Cardiac fibroblast (primary cell): Measurements from ENCODE around the gene NFE2L1.
"Not testable (repeated sequence)": the region's sequence is repeated elsewhere in the genome, so short reads cannot be mapped to it uniquely, and the experiment has no call there.

Source experiments
- DNase-seq, 2 donors: peaks; one replicate each; pipeline versions ENCODE4 v3.0.0 to v3.0.0-alpha.2; 2010; ENCODE audit warnings: low read depth in 2 of 2
- H3K4me3 ChIP-seq, 2 donors: replicated peaks in 1 of 2; 1 replicate in 1 of 2; 2 replicates in 1 of 2; pipeline ENCODE4 v1.5.1; 2011; ENCODE audit warnings: low read depth in 2 of 2, low read length in 2 of 2, mild to moderate bottlenecking in 2 of 2, moderate library complexity in 1 of 2
- TF ChIP-seq, protein P1 (sequence below): IDR thresholded peaks from one replicate; pipeline ENCODE4 v1.5.1; 2011; ENCODE audit warnings: low read depth, mild to moderate bottlenecking, low read length, inconsistent platforms

The NFE2L1 gene

DNA sequence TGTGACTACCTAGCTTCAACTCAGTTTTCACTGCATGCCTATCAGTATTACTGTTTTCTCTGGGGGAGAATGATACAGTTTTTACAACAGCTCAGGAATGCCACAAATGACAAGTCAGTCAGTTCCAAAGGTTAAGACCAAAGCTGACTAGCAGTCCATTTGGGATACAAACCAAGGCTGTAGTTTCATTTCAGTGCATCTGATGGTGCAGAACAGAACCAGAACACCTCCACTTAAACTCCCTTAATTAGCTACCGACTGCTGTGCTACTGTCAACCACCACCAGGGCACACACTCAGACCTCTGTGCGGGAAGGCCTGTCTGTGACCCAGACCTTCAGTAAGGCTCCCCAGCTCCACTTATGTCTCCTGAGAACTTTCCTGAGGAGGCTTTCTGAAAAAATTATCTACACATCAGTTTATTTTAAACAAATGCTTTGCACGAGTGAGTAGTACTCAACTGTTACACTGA is 20.4 kb downstream of the NFE2L1 start:
- TF ChIP-seq, protein P1, sequence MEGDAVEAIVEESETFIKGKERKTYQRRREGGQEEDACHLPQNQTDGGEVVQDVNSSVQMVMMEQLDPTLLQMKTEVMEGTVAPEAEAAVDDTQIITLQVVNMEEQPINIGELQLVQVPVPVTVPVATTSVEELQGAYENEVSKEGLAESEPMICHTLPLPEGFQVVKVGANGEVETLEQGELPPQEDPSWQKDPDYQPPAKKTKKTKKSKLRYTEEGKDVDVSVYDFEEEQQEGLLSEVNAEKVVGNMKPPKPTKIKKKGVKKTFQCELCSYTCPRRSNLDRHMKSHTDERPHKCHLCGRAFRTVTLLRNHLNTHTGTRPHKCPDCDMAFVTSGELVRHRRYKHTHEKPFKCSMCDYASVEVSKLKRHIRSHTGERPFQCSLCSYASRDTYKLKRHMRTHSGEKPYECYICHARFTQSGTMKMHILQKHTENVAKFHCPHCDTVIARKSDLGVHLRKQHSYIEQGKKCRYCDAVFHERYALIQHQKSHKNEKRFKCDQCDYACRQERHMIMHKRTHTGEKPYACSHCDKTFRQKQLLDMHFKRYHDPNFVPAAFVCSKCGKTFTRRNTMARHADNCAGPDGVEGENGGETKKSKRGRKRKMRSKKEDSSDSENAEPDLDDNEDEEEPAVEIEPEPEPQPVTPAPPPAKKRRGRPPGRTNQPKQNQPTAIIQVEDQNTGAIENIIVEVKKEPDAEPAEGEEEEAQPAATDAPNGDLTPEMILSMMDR: peak; percentile 53
- no peak overlapping the region for H3K4me3 ChIP-seq
- peak in 1 of 2 donors; percentile 77 for DNase-seq

DNA sequence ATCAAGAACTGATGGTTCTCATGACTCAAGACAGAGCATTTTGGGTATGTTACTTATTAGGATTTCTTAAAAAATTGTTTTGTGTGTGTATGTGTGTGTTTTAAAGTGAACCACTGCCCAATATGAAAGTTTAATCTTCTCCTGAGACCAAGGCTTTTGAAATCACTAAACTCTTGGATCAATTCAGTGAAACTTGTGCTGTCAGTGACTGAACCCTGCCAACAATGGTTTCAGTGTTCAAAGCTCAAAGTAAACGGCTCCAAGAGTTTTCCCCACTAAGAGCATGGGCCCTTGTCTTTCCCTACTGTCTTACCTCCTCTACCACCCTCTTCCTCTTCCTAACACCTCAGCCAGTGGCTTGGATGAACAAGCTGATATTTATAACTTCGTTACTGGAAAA is 22.0 kb downstream of the NFE2L1 start:
- no peak for DNase-seq
- no peak overlapping the region for H3K4me3 ChIP-seq
- TF ChIP-seq, protein P1: no peak

DNA sequence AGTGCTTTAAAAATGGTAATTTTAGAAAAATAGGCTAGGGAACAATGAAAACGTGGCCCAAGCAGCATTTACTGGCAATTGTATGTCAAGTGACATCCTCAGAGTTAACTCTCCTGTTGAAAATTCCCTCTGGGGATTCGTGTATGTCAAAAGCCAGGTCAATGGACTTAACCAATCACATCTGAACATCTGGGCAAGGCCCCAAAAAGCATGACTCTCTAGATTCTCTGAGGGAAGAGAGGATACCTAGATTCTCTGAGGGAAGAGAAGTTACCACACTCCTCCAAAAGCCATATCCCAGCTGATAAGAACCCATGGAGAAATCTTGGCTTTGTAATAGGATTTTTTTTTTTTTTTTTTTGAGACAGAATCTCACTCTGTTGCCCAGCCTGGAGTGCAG is 23.5 kb downstream of the NFE2L1 start:
- DNase-seq: peak in 1 of 2 donors; percentile 38
- TF ChIP-seq, protein P1: no peak
- no peak overlapping the region for H3K4me3 ChIP-seq

DNA sequence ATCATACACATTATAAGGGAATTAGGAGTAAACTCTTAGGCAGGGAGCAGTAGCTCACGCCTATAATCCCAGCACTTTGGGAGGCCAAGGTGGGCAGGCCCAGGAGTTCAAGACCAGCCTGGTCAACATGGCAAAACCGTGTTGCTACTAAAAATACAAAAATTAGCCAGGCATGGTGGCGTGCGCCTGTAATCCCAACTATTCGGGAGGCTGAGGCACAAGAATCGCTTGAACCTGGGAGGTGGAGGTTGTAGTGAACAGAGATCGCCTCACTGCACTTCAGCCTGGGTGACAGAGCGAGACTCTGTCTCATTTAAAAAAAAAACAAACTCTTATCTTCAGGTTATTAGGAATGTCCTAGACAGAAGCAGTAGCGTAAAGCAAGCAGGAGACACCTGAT is 24.7 kb downstream of the NFE2L1 start:
- DNase-seq, H3K4me3 ChIP-seq: not testable (repeated sequence)

DNA sequence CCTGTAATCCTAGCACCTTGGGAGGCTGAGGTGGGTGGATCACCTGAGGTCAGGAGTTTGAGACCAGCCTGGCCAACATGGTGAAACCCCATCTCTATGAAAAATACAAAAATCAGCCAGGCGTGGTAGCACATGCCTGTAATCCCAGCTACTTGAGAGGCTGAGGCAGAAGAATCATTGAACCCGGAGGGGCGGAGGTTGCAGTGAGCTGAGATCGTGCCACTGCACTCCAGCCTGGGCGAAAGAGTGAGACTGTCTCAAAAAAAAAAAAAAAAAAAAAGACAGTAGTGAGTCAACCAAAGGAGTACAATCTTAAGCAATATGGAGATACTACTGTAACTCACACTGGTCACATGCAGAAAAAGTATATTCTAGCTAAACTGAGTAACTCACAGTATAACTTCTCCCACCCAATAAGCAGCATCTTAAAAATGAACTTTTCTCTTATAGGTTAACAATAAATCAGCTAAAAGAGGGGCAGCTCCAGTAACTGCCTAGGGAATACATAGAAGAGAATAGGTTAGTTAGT is 25.5 kb downstream of the NFE2L1 start:
- not testable (repeated sequence) for H3K4me3 ChIP-seq
- peak in 1 of 2 donors; percentile 51 for DNase-seq

DNA sequence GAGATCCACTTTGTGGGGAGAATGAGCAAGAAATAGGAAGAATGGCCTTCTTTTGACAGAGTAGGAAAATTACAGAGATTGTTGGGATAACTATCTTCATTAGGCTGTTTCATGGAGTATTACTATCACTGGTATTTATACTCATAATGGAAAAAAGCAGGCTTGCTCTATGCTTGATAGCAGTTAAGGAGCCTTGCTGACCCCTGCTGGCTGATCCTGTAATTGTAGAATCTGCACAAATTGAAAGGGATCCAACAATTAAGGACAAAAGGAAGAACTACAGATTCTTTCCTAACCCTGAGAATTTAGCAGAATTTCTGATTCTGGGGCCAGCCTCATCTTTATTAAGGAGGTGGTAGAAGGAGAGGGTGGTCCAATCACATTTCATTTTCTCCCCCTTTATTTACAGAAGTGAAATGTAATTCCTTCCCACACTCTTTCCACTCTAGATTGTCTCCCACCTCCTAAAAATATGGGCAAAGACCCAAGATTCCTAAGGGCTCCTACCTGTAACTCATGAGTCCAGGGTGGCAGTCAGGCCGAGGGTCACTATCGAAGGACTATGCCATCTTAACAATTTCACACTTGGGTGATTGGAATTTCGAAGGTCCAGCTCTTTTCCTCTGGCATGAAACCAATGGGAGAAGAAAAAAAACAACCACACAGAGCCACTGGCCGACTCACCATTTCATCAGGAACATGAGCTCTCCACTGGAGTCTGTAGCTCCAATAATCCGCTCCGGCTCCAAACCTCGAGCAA is 26.3 kb downstream of the NFE2L1 start:
- TF ChIP-seq, protein P1: peak; percentile 84

DNA sequence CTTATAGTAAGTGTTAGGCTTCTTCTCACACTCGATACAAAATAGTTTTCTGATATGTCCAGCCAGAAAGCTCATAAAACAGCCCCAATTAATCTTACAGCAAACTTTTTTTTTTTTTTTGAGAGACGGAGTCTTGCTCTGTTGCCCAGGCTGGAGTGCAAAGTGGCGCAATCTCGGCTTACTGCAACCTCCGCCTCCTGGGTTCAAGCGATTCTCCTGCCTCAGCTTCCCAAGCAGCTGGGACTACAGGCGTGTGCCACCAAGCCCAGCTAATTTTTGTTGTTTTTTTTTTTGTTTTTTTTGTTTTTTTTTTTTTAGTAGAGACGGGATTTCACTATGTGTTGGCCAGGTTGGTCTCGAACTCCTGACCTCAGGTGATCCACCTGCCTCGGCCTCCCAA is 29.0 kb downstream of the NFE2L1 start:
- not testable (repeated sequence) for DNase-seq, H3K4me3 ChIP-seq

More for the DNA sequence above, 26.3 kb downstream of the NFE2L1 start:
- peak; percentile 88 for DNase-seq
- H3K4me3 ChIP-seq: no peak overlapping the region

DNA sequence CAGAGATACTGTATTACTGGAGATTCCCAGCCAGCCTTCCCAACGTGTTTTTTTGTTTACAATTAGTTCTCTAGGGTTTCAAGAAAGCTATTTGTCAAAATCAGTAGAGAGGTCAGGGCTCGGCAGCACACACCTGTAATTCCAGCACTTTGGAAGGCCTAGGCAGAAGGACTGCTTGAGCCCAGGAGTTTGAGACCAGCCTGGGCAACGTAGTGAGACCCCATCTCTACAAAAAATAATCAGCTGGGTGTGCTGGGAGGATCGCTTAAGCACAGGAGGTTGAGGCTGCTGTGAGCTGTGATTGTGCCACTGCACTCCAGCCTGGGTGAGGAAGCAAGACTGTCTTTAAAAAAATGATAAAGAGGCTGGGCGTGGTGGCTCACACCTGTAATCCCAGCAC is 33.7 kb downstream of the NFE2L1 start:
- TF ChIP-seq, protein P1: no peak
- no peak for DNase-seq
- no peak overlapping the region for H3K4me3 ChIP-seq
